ENCODE results near the gene KAZN. TPM values are rescaled to one million over a fixed set of nuclear protein-coding genes. Genes with fewer than 3 reads are reported as not detected.

KAZN gene
- total RNA-seq, 1 experiment from 2014 or later = 2.4 TPM

GRCh38 chr1:14604414-14604813 is 5.9 kb downstream of the KAZN start:
- intact Hi-C loops (cut with micrococcal nuclease; ENCODE audit: unreplicated experiment) = no loop called here
- ChIA-PET CTCF (no interaction called here), POLR2A (no interaction called here)
- H3K4me3 ChIP-seq (ENCODE audit: low read depth, low read length) = no peak overlapping the region
- Mint-ChIP-seq H3K9me3 (ENCODE audit: unreplicated experiment) (no peaks in the 10 kb centered on the region), H3K27me3 (ENCODE audit: insufficient read depth, unreplicated experiment) (no peaks in the 10 kb centered on the region), H3K27ac (ENCODE audit: unreplicated experiment) (no peak overlapping the region), H3K4me1 (ENCODE audit: low read depth, unreplicated experiment) (no peaks in the 10 kb centered on the region), H3K36me3 (ENCODE audit: insufficient read depth, unreplicated experiment) (no peaks in the 10 kb centered on the region), H3K4me3 (ENCODE audit: unreplicated experiment) (no peak overlapping the region)
- TF ChIP-seq CTCF (IDR thresholded peaks at IDR 0.05; ENCODE audit: insufficient read depth in 1 of 2, low read depth in 1 of 2, low read length in 1 of 2, severe bottlenecking in 1 of 2, unreplicated experiment in 1 of 2) = no peak
- no peaks in the 10 kb centered on the region for H3K9me3 ChIP-seq
- BruUV-seq (replicated peaks) = no TSS peak
- no peaks in the 10 kb centered on the region; the same call in 1 of the 2 replicates for H3K27me3 ChIP-seq (replicated peaks; ENCODE audit: control insufficient read depth, insufficient read depth, low read length)
- H3K36me3 ChIP-seq (ENCODE audit: control insufficient read depth, insufficient read depth, low read length) = no peaks in the 10 kb centered on the region
- H3K4me1 ChIP-seq = no peaks in the 10 kb centered on the region
- no peak for DNase-seq

DNA sequence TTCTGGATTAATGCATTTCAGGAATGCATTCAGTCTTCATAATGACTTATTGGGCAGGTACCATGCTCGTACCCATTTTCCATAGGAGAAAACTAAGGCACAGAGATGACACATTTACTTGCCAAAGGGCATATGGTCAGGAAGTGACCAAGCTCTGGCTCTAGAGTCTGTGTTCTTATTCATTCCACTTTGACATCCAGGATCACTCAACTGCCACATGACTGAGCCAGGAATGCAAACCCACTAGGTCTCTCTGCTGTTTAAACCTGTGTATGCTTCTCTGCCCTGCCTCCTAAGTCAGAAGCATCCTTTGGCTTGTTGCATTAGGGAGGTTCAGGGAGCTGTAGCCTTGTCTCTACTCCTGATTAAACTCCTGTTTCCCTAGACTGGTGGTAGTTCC is 7.5 kb downstream of the KAZN start:
- H3K4me1 ChIP-seq = no peaks in the 10 kb centered on the region
- TF ChIP-seq CTCF (IDR thresholded peaks at IDR 0.05; ENCODE audit: insufficient read depth in 1 of 2, low read depth in 1 of 2, low read length in 1 of 2, severe bottlenecking in 1 of 2, unreplicated experiment in 1 of 2) = no peak
- Mint-ChIP-seq H3K9me3 (ENCODE audit: unreplicated experiment) (no peaks in the 10 kb centered on the region), H3K4me1 (ENCODE audit: low read depth, unreplicated experiment) (no peaks in the 10 kb centered on the region), H3K36me3 (ENCODE audit: insufficient read depth, unreplicated experiment) (no peaks in the 10 kb centered on the region), H3K27ac (ENCODE audit: unreplicated experiment) (no peak overlapping the region), H3K4me3 (ENCODE audit: unreplicated experiment) (no peak overlapping the region), H3K27me3 (ENCODE audit: insufficient read depth, unreplicated experiment) (no peaks in the 10 kb centered on the region)
- no peaks in the 10 kb centered on the region; the same call in 1 of the 2 replicates for H3K27me3 ChIP-seq (replicated peaks; ENCODE audit: control insufficient read depth, insufficient read depth, low read length)
- ChIA-PET POLR2A (no interaction called here), CTCF (no interaction called here)
- BruUV-seq (replicated peaks) = no TSS peak
- no peaks in the 10 kb centered on the region for H3K36me3 ChIP-seq (ENCODE audit: control insufficient read depth, insufficient read depth, low read length)
- intact Hi-C loops (cut with micrococcal nuclease; ENCODE audit: unreplicated experiment) = no loop called here
- H3K9me3 ChIP-seq = no peaks in the 10 kb centered on the region
- DNase-seq = no peak
- no peak overlapping the region for H3K4me3 ChIP-seq (ENCODE audit: low read depth, low read length)

GRCh38 chr1:14606632-14607031 is 8.1 kb downstream of the KAZN start:
- Mint-ChIP-seq H3K9me3 (ENCODE audit: unreplicated experiment) (no peaks in the 10 kb centered on the region), H3K4me3 (ENCODE audit: unreplicated experiment) (no peak overlapping the region), H3K4me1 (ENCODE audit: low read depth, unreplicated experiment) (no peaks in the 10 kb centered on the region), H3K27ac (ENCODE audit: unreplicated experiment) (no peak overlapping the region), H3K27me3 (ENCODE audit: insufficient read depth, unreplicated experiment) (no peaks in the 10 kb centered on the region), H3K36me3 (ENCODE audit: insufficient read depth, unreplicated experiment) (no peaks in the 10 kb centered on the region)
- BruUV-seq (replicated peaks) = no TSS peak
- no peaks in the 10 kb centered on the region for H3K4me1 ChIP-seq
- CTCF ChIA-PET = no interaction called here
- POLR2A ChIA-PET = no interaction called here
- H3K4me3 ChIP-seq (ENCODE audit: low read depth, low read length) = no peak overlapping the region
- H3K9me3 ChIP-seq = no peaks in the 10 kb centered on the region
- no peaks in the 10 kb centered on the region; the same call in 1 of the 2 replicates for H3K27me3 ChIP-seq (replicated peaks; ENCODE audit: control insufficient read depth, insufficient read depth, low read length)
- peak in 1 of 2 experiments; percentile 18 for TF ChIP-seq CTCF (IDR thresholded peaks at IDR 0.05; ENCODE audit: insufficient read depth in 1 of 2, low read depth in 1 of 2, low read length in 1 of 2, severe bottlenecking in 1 of 2, unreplicated experiment in 1 of 2)
- intact Hi-C loops (cut with micrococcal nuclease; ENCODE audit: unreplicated experiment) = no loop called here
- H3K36me3 ChIP-seq (ENCODE audit: control insufficient read depth, insufficient read depth, low read length) = no peaks in the 10 kb centered on the region
- no peak for DNase-seq

All from Caco-2 (cell line).